ENCODE data around the gene ANKS1A.

DNA sequence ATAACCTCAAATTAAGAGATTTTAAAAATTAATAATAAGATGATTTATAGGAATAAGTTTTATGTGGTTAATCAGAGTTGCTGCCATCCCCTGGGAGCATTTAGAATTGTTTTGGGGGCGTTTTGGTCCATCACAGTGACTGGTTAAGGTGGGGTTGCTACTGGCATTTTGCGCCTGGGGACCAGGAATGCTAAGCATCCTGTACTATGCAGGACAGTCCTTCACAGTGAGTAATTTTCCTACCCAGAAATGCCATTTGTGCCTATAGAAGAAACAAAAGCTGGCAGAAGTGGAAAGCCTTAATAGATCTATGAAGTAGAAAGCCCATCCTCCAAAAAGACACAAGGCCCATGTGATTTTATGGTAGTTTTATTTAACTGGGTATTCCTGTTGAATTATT lies 118.0 kb downstream of the ANKS1A start:
- TF ChIP-seq GATA3 (IDR thresholded peaks at IDR 0.05; ENCODE audit: low read depth, low read length) = no peak
- TF ChIP-seq GATA2 (IDR thresholded peaks at IDR 0.05; ENCODE audit: low read depth, low read length) = no peak
